Mucosa of descending colon (tissue), 3 donors: ENCODE data around the gene HMG20A. TPM values are rescaled to one million over a fixed set of nuclear protein-coding genes. Genes with fewer than 3 reads are reported as not detected.

Experiments used
- ATAC-seq: fragments of 200-7000 bp; cut with Tn5 transposase; one replicate; pipeline ENCODE4 v1.9.1; 2020; ENCODE audit warnings: mild to moderate bottlenecking, moderate library complexity
- DNase-seq, 3 donors: peaks; one replicate each; pipeline ENCODE4 v3.0.0-alpha.2; 2020
- H3K36me3 ChIP-seq: fragments of 200-600 bp; one replicate; pipeline ENCODE4 v1.8.0; 2021; ENCODE audit warnings: low read depth, mild to moderate bottlenecking
- H3K4me1 ChIP-seq: fragments of 200-600 bp; one replicate; pipeline ENCODE4 v1.8.0; 2021; ENCODE audit warnings: low read depth, mild to moderate bottlenecking
- H3K4me3 ChIP-seq: fragments of 200-600 bp; one replicate; pipeline ENCODE4 v1.8.0; 2021; ENCODE audit warnings: mild to moderate bottlenecking
- H3K9me3 ChIP-seq: fragments of 200-600 bp; one replicate; pipeline ENCODE4 v1.8.0; 2021; ENCODE audit warnings: mild to moderate bottlenecking
- CTCF ChIP-seq: fragments of 200-600 bp; IDR thresholded peaks from one replicate; pipeline ENCODE4 v1.8.0; 2022; ENCODE audit warnings: antibody characterized with exemption, mild to moderate bottlenecking
- intact Hi-C, 2 donors: fragments of 100-400 bp; cut with DNase I in 1 of 2; cut with micrococcal nuclease in 1 of 2; formaldehyde crosslinking; loops; one replicate each; pipeline versions ENCODE4 v1.11.0 to v1.11.1; 2022; cut with DNase I, micrococcal nuclease
- total RNA-seq, 3 donors: library from RNA; stranded (reverse); fragmentation: NEBNext Ultra II Directional in 2 of 3; extraction: Animal tissue kit (Norgen Biotek cat#: 25700) in 2 of 3; gene quantifications; one replicate each; pipeline versions ENCODE4 v1.2.1 to v1.2.4, GENCODE V29; 2021 to 2023
- donor health status: DM: no; HTN: no; CAD: no; lungs with moderate emphysema.
- donor health status: DM: no; HTN: no; CAD: no.
- donor health status: DM: no; HTN: yes; CAD: no.

Gene HMG20A
- total RNA-seq, 3 donors from 2014 or later = 27.5 to 37.1 (median 34.7) TPM

DNA sequence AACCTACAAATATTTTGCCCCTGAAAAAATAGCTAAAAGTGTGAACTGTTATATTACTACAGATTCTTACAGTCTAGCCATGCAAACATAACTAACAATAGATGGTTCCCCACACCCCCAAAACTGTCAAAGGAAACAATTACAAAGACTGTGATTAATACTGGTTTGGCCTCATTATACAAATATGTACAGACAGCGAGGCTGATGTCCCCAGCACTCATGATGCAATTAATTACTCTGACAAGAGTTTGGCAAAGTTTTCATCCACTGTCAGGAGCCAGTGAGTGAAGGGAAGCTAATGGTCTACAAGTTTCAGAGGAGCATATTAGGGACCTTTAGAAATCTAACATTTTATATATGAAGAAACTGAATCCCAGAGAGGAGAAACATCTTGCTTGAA lies 61.0 kb downstream of the HMG20A start:
- no peaks in the 10 kb centered on the region for H3K4me1 ChIP-seq
- intact Hi-C loops = no loop called here
- DNase-seq = no peak
- H3K36me3 ChIP-seq = peaks cover 7% of the 10 kb centered on the region
- H3K9me3 ChIP-seq = no peaks in the 10 kb centered on the region
- ATAC-seq = no peak
- H3K4me3 ChIP-seq = no peak overlapping the region
- no peak for TF ChIP-seq CTCF

GRCh38 chr15:77482570-77482969 lies 61.9 kb downstream of the HMG20A start:
- H3K36me3 ChIP-seq = peaks cover 7% of the 10 kb centered on the region
- intact Hi-C loops = no loop called here
- H3K4me1 ChIP-seq = no peaks in the 10 kb centered on the region
- no peak for ATAC-seq
- DNase-seq = no peak
- no peak overlapping the region for H3K4me3 ChIP-seq
- no peak for TF ChIP-seq CTCF
- no peaks in the 10 kb centered on the region for H3K9me3 ChIP-seq

GRCh38 chr15:77483425-77484140 lies 62.9 kb downstream of the HMG20A start:
- no peak for TF ChIP-seq CTCF
- Histone ChIP-seq H3K9me3 (no peaks in the 10 kb centered on the region), H3K36me3 (peaks cover 3% of the 10 kb centered on the region), H3K4me3 (no peak overlapping the region), H3K4me1 (no peaks in the 10 kb centered on the region)
- no peak for ATAC-seq
- no peak for DNase-seq
- intact Hi-C loops = no loop called here

DNA sequence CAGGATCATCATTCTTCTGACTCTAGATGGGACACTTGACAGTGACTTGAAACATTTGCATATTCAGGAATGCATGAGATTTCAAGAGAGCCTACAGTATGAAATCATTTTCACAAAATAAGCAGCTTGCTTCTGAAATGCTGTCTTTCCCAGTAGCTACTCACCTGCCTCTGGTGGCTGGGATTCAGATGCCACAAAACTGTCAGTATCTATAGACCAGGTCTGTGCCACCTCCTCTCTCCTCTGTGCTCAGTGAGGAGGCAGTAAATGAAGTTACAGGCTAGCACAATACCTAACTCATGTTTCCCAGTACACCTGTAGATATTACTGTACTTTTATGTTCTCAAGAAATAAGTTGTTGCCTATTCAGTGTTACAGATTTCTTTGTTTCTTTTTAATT lies 64.3 kb downstream of the HMG20A start:
- H3K36me3 ChIP-seq = no peaks in the 10 kb centered on the region
- no peak for TF ChIP-seq CTCF
- no peak for ATAC-seq
- no peaks in the 10 kb centered on the region for H3K4me1 ChIP-seq
- H3K9me3 ChIP-seq = no peaks in the 10 kb centered on the region
- intact Hi-C loops = no loop called here
- H3K4me3 ChIP-seq = no peak overlapping the region
- no peak for DNase-seq

DNA sequence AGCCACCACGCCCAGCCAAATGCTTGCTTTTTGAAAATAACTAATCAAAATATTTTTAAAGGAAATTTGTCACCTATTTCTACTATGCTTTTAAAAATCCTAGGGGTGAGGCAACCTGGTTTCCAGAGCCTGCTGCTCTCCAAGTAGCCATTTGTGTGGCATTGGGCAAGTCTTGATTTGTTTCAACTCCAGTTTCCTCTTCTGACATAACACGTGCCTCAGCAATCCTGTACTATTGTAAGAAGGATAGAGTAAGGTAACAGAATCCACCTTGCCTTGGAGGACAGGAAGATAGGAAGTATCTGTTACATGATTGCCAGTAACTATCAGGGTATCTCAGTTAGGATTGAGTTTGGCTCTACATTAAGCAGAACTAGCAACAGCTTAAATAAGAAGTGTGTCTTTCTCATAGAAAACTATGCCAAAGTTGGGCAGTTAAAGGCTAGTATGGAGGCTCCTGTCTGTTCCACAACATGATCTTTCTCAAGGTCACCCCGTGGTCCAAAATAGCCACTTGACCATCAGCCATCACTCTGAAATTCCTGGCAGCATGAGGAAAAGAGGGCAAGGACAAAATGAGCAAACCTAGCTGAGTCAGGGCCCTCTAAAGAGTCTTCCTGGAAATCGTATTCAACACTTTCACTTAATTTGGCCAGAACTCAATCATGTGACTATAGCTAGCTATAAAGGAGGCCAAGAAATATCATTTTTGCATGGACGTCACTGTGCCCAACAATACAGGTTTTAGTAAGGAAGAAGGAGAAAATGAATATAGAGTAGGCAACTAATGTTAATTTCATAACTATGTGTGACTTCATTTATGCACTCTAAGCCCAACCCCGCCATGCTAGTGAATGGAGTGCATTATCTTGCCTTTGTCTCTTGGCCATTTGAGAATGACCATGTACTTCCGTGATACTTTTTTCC lies 66.1 kb downstream of the HMG20A start:
- Histone ChIP-seq H3K9me3 (no peaks in the 10 kb centered on the region), H3K4me1 (no peaks in the 10 kb centered on the region), H3K4me3 (no peak overlapping the region), H3K36me3 (no peaks in the 10 kb centered on the region)
- no peak for DNase-seq
- intact Hi-C loops = no loop called here
- TF ChIP-seq CTCF = no peak
- no peak for ATAC-seq
